Dermis microvascular lymphatic vessel endothelial cell (primary cell): ENCODE measurements around the gene ROR1. TPM values are rescaled to one million over a fixed set of nuclear protein-coding genes. Genes with fewer than 3 reads are reported as not detected.

Experiments
- DNase-seq, 2 donors: peaks; one replicate each; pipeline versions ENCODE4 v3.0.0 to v3.0.0-alpha.2; 2010; ENCODE audit warnings: low read depth in 2 of 2
- total RNA-seq: library from RNA; depleted of rRNA; stranded (reverse); fragments of >200 nt; gene quantifications from 2 replicates; pipeline ENCODE4 v1.2.1, GENCODE V29; 2014

Gene ROR1
- total RNA-seq, 1 donor from 2014 or later: 0.26 TPM

- no peak for DNase-seq
Observed at GRCh38 chr1:63907051-63907450, 133.2 kb downstream of the ROR1 start.

DNA sequence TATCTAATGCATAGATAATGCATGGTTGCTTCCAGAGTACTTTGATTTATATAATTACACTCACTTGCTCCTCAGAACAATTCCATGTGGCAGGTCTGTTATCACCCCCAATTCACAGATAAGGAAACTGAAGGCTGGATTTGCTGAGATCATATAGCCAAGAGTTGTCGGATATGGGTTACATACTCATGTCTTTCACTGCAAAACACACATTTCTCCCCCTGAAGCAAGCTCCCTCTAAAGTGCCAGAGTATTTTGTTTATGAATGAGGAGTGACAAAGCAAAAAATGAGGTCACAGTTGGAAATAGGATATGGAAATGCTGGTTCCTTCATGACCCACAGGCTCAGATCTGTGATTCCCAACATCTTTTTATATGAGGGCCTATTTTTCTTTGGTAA is 134.2 kb downstream of the ROR1 start:
- no peak for DNase-seq

GRCh38 chr1:63909526-63909925 is 135.7 kb downstream of the ROR1 start:
- DNase-seq: no peak

DNA sequence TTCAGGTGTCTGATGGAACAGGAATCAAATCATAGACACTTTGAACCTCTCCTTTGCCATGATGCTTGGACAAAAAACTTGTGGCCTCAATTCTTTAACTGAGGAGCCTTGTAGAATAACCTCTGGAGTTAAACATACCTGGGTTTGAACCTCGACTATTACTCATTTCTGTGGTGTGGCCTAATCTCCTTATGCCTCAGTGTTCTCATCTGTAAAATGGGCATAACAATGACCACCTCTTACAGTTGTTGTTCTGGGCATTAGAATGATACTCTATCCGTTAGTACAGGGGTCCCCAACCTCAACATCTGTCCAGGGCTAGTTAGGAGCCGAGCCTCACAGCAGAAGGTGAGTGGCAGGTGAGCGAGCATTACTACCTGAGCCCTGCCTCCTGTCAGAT is 137.2 kb downstream of the ROR1 start:
- DNase-seq: no peak

- no peak for DNase-seq
Observed at GRCh38 chr1:63912643-63913042, 138.8 kb downstream of the ROR1 start.

DNA sequence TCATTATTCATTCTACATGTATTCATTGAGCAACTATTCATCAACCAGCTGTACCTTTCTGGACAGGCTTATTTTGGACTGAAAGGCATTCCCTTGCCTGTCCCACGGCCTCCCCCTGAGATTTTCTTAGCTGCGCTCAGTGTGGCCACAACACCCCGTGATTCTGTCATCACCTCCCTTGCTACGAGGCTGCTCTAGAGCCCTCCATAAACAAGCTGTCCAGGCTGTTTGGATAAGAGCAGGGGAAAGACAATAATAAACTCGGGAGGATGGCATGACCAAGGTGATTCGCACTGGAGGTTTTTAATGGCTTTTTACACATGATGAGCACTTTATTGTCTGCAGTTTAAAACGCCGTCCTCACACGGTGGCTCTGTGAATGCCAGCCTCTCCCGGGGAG is 139.7 kb downstream of the ROR1 start:
- no peak for DNase-seq

DNA sequence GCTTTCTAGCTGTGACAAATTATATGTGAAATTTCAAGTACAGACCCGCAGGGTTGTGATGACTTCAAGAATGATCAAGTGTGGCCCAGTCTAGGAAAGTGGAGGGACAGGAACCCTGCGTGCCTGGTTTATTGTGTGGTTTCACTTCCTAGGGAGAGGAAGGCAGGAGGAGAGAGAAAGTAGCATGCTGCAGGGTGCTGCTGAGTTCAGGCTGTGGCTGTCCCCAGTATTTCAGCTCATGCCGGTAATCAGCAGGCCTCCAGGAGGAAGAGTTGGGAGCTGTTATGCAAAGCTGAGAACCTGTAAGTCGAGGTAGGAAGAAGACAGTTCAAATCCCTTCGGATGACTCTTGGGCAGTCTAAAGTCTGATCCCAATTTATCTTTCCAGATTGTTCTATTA is 140.4 kb downstream of the ROR1 start:
- DNase-seq: no peak

GRCh38 chr1:63914706-63915105 is 140.9 kb downstream of the ROR1 start:
- DNase-seq: no peak

- peak in 1 of 2 donors; percentile 63 for DNase-seq
Observed at GRCh38 chr1:63915121-63915520, 141.3 kb downstream of the ROR1 start.

GRCh38 chr1:63916485-63917360 is 142.9 kb downstream of the ROR1 start:
- DNase-seq: no peak

- DNase-seq: no peak
Observed at GRCh38 chr1:63917571-63918417, 144.0 kb downstream of the ROR1 start.

GRCh38 chr1:63918418-63918945 is 144.7 kb downstream of the ROR1 start:
- DNase-seq: no peak

GRCh38 chr1:63920154-63921117 is 146.6 kb downstream of the ROR1 start:
- peak in 1 of 2 donors; percentile 72 for DNase-seq

- DNase-seq: no peak
Observed at GRCh38 chr1:63921359-63921758, 147.5 kb downstream of the ROR1 start.

DNA sequence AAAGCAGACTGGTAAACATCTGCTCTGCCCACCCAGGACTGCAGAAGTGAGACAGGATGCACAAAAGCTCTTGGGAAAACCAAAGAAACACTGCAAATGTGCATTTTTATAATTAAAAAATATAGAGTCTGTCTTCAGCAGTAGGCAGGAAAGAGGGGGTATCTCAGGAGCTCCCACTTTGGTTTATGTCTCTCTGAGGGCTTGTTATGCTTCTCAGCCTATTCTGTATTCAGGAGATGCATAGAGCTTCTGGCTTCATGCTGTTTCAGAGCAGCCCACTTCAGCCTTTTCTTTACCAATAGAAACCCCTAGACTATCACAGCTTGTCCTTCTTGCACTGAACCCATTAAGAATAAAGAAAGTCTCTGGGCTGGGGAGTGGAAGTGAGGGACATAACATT is 148.0 kb downstream of the ROR1 start:
- DNase-seq: no peak

GRCh38 chr1:63922848-63923247 is 149.0 kb downstream of the ROR1 start:
- peak in 1 of 2 donors; percentile 74 for DNase-seq

GRCh38 chr1:63923302-63923701 is 149.5 kb downstream of the ROR1 start:
- no peak for DNase-seq

DNA sequence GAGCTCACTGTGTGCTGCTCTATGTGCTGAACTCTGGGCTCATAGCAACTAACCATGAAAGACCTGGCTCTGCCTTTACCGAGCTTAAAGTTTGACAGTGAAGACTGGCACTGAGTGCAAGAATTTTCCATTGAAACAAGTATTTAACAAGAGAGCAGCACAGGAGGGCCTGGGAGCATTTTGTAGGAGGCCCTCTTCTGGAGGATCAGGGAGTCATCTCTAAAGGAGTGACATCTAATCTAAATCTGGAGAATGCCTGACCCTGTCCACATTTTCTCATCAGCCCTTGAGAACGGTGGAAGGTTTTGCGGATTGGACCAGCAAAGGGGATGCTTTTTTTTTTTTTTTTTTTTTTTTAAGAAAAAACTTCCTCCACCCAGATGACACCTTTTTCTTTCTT is 150.8 kb downstream of the ROR1 start:
- DNase-seq: no peak

- no peak for DNase-seq
Observed at GRCh38 chr1:63928186-63929105, 154.6 kb downstream of the ROR1 start.

GRCh38 chr1:63929106-63929478 is 155.3 kb downstream of the ROR1 start:
- no peak for DNase-seq
